ENCODE data around the gene PEX1.

GRCh38 chr7:92496876-92497275 is 31.4 kb downstream of the PEX1 start:
- TF ChIP-seq CTCF (IDR thresholded peaks at IDR 0.05) (no peak), POLR2A (IDR thresholded peaks at IDR 0.05) (no peak)
